Measurements from ENCODE around the gene SLC27A3.

Gene SLC27A3

GRCh38 chr1:153800516-153800915, 25.3 kb downstream of the SLC27A3 start:
- no peak for DNase-seq

GRCh38 chr1:153801028-153801625, 25.9 kb downstream of the SLC27A3 start:
- no peak for DNase-seq

- DNase-seq: no peak
Measured at GRCh38 chr1:153801786-153802697, 26.8 kb downstream of the SLC27A3 start.

GRCh38 chr1:153803470-153804056, 28.4 kb downstream of the SLC27A3 start:
- DNase-seq: no peak

GRCh38 chr1:153804112-153804511, 28.9 kb downstream of the SLC27A3 start:
- no peak for DNase-seq

GRCh38 chr1:153805042-153805745, 30.0 kb downstream of the SLC27A3 start:
- DNase-seq: peak; percentile 85

GRCh38 chr1:153805886-153806719, 30.9 kb downstream of the SLC27A3 start:
- no peak for DNase-seq

GRCh38 chr1:153816283-153816889, 41.2 kb downstream of the SLC27A3 start:
- no peak for DNase-seq

- no peak for DNase-seq
Measured at GRCh38 chr1:153818876-153819275, 43.7 kb downstream of the SLC27A3 start.

GRCh38 chr1:153827168-153827964, 52.2 kb downstream of the SLC27A3 start:
- DNase-seq: no peak
